K562 (cell line): Measurements from ENCODE around the gene CPTP. TPM values are rescaled to one million over a fixed set of nuclear protein-coding genes. Genes with fewer than 3 reads are reported as not detected.

Experiments
- EHMT2 ChIP-seq: fragments of 450-650 bp; IDR thresholded peaks from 2 replicates; pipeline ENCODE4 v1.6.1; 2018; ENCODE audit warnings: antibody characterized with exemption
- GABPB1 ChIP-seq: sonication (generic); formaldehyde crosslinking; IDR thresholded peaks from 2 replicates; pipeline ENCODE4 v1.8.0; 2022; ENCODE audit warnings: mild to moderate bottlenecking, missing genetic modification reagents
- MAX ChIP-seq: sonication (generic); formaldehyde crosslinking; IDR thresholded peaks from 2 replicates; pipeline ENCODE4 v1.9.0; 2022; ENCODE audit warnings: mild to moderate bottlenecking, missing genetic modification reagents
- NR3C1 ChIP-seq: sonication (generic); formaldehyde crosslinking; IDR thresholded peaks from 2 replicates; pipeline ENCODE4 v1.8.1; 2022; ENCODE audit warnings: missing genetic modification reagents
- POLR2G ChIP-seq: fragments of 200-400 bp; formaldehyde crosslinking; IDR thresholded peaks from 2 replicates; pipeline ENCODE4 v1.6.1; 2017; ENCODE audit warnings: low read depth, mild to moderate bottlenecking, antibody characterized with exemption, low read length, moderate library complexity
- PRMT5 ChIP-seq: sonication (generic); formaldehyde crosslinking; IDR thresholded peaks from 2 replicates; pipeline ENCODE4 v1.5.0; 2020; ENCODE audit warnings: missing genetic modification reagents
- RBFOX2 ChIP-seq: fragments of 200-400 bp; formaldehyde crosslinking; IDR thresholded peaks from 2 replicates; pipeline ENCODE4 v1.6.1; 2017; ENCODE audit warnings: low read depth, mild to moderate bottlenecking, low read length, moderate library complexity
- SIN3A ChIP-seq, 2 experiments: fragments of 150-350 bp in 1 of 2; IDR thresholded peaks; 2 replicates each; pipeline ENCODE4 v1.6.1; 2011 to 2016; ENCODE audit warnings: borderline replicate concordance in 2 of 2, low read depth in 2 of 2, low read length in 2 of 2, mild to moderate bottlenecking in 2 of 2, moderate library complexity in 2 of 2; ENCODE audit not compliant: control insufficient read depth in 1 of 2
- SRF ChIP-seq, 2 experiments: fragments of 250-450, 450-650 bp in 1 of 2; sonication (Bioruptor Pico) in 1 of 2; sonication (generic) in 1 of 2; formaldehyde crosslinking; IDR thresholded peaks; 2 replicates each; pipeline versions ENCODE4 v1.5.0 to v1.5.1; 2020 to 2022; ENCODE audit warnings: mild to moderate bottlenecking in 1 of 2, missing genetic modification reagents in 1 of 2
- polyA plus RNA-seq, 8 experiments: library from polyadenylated mRNA; depleted of rRNA in 4 of 8; stranded (reverse) in 5 of 8; unstranded in 3 of 8; fragments of >200 nt; fragmentation: Nextera tagmentation in 2 of 8; fragmentation: Illumina TruSeq in 1 of 8; extraction: Ambion mirVana in 2 of 8; extraction: Trizol in 1 of 8; gene quantifications; 2 replicates each; pipeline versions ENCODE4 v1.2.1 to v1.2.3, GENCODE V29; 2011 to 2014; ENCODE audit warnings: inconsistent platforms in 1 of 8, missing spikeins in 1 of 8
- total RNA-seq, 7 experiments: library from RNA; depleted of rRNA in 6 of 7; stranded (reverse); fragments of >200 nt in 6 of 7; fragmentation: Illumina TruSeq in 2 of 7; extraction: Trizol in 2 of 7; gene quantifications; 2 replicates each; pipeline versions ENCODE4 v1.2.1 to v1.2.3, GENCODE V29; 2011 to 2021; ENCODE audit warnings: low replicate concordance in 1 of 7
- TF ChIP-seq, protein P1 (sequence below): sonication (generic); formaldehyde crosslinking; IDR thresholded peaks from 2 replicates; pipeline ENCODE4 v1.8.0; 2022; ENCODE audit warnings: mild to moderate bottlenecking, missing genetic modification reagents
- TF ChIP-seq, protein P2 (sequence below): sonication (generic); formaldehyde crosslinking; IDR thresholded peaks from 2 replicates; pipeline ENCODE4 v1.8.0; 2022; ENCODE audit warnings: missing genetic modification reagents, mild to moderate bottlenecking, moderate library complexity, borderline replicate concordance
- TF ChIP-seq, protein P3 (sequence below): sonication (generic); formaldehyde crosslinking; IDR thresholded peaks from 2 replicates; pipeline ENCODE4 v1.8.0; 2022; ENCODE audit warnings: mild to moderate bottlenecking, missing genetic modification reagents, borderline replicate concordance
- TF ChIP-seq, protein P4 (sequence below): fragments of 250-450 bp; sonication (Bioruptor Pico); IDR thresholded peaks from 2 replicates; pipeline ENCODE4 v1.4.0; 2020; ENCODE audit warnings: mild to moderate bottlenecking, moderate library complexity, borderline replicate concordance

CPTP gene
- total and polyA plus RNA-seq, 9 of the 15 experiments (the other 6 are each of a cell fraction or from before 2014, with no cell fraction given), result 0.11 to 25.8 (median 3.5) TPM

- TF ChIP-seq RBFOX2 (0 out of 2 replicates have a peak, but pooled peaks have one; percentile 12), MAX (CRISPR knock-in tag) (peak; percentile 26; the same call in 1 of the 2 replicates), SIN3A (IDR thresholded peaks at IDR 0.05; ENCODE audit: borderline replicate concordance in 2 of 2, control insufficient read depth in 1 of 2, low read depth in 2 of 2, low read length in 2 of 2) (peak in 1 of 2 experiments; percentile 50; a peak in 1 of 4 replicates), NR3C1 (CRISPR knock-in tag) (peak; percentile 48), SRF (CRISPR knock-in tag; IDR thresholded peaks at IDR 0.05) (no peak), PRMT5 (CRISPR knock-in tag) (0 out of 2 replicates have a peak, but pooled peaks have one; percentile 71), POLR2G (peak; percentile 69), GABPB1 (CRISPR knock-in tag) (no peak), EHMT2 (peak; percentile 89)
- TF ChIP-seq, protein P1, sequence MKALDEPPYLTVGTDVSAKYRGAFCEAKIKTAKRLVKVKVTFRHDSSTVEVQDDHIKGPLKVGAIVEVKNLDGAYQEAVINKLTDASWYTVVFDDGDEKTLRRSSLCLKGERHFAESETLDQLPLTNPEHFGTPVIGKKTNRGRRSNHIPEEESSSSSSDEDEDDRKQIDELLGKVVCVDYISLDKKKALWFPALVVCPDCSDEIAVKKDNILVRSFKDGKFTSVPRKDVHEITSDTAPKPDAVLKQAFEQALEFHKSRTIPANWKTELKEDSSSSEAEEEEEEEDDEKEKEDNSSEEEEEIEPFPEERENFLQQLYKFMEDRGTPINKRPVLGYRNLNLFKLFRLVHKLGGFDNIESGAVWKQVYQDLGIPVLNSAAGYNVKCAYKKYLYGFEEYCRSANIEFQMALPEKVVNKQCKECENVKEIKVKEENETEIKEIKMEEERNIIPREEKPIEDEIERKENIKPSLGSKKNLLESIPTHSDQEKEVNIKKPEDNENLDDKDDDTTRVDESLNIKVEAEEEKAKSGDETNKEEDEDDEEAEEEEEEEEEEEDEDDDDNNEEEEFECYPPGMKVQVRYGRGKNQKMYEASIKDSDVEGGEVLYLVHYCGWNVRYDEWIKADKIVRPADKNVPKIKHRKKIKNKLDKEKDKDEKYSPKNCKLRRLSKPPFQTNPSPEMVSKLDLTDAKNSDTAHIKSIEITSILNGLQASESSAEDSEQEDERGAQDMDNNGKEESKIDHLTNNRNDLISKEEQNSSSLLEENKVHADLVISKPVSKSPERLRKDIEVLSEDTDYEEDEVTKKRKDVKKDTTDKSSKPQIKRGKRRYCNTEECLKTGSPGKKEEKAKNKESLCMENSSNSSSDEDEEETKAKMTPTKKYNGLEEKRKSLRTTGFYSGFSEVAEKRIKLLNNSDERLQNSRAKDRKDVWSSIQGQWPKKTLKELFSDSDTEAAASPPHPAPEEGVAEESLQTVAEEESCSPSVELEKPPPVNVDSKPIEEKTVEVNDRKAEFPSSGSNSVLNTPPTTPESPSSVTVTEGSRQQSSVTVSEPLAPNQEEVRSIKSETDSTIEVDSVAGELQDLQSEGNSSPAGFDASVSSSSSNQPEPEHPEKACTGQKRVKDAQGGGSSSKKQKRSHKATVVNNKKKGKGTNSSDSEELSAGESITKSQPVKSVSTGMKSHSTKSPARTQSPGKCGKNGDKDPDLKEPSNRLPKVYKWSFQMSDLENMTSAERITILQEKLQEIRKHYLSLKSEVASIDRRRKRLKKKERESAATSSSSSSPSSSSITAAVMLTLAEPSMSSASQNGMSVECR (CRISPR knock-in tag), result peak; percentile 56; the same call in 1 of the 2 replicates
- TF ChIP-seq, protein P2, sequence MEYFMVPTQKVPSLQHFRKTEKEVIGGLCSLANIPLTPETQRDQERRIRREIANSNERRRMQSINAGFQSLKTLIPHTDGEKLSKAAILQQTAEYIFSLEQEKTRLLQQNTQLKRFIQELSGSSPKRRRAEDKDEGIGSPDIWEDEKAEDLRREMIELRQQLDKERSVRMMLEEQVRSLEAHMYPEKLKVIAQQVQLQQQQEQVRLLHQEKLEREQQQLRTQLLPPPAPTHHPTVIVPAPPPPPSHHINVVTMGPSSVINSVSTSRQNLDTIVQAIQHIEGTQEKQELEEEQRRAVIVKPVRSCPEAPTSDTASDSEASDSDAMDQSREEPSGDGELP (CRISPR knock-in tag), result peak; percentile 40; the same call in 1 of the 2 replicates
- TF ChIP-seq, protein P3, sequence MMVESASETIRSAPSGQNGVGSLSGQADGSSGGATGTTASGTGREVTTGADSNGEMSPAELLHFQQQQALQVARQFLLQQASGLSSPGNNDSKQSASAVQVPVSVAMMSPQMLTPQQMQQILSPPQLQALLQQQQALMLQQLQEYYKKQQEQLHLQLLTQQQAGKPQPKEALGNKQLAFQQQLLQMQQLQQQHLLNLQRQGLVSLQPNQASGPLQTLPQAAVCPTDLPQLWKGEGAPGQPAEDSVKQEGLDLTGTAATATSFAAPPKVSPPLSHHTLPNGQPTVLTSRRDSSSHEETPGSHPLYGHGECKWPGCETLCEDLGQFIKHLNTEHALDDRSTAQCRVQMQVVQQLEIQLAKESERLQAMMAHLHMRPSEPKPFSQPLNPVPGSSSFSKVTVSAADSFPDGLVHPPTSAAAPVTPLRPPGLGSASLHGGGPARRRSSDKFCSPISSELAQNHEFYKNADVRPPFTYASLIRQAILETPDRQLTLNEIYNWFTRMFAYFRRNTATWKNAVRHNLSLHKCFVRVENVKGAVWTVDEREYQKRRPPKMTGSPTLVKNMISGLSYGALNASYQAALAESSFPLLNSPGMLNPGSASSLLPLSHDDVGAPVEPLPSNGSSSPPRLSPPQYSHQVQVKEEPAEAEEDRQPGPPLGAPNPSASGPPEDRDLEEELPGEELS, result 0 out of 2 replicates have a peak, but pooled peaks have one; percentile 15
- TF ChIP-seq, protein P4, sequence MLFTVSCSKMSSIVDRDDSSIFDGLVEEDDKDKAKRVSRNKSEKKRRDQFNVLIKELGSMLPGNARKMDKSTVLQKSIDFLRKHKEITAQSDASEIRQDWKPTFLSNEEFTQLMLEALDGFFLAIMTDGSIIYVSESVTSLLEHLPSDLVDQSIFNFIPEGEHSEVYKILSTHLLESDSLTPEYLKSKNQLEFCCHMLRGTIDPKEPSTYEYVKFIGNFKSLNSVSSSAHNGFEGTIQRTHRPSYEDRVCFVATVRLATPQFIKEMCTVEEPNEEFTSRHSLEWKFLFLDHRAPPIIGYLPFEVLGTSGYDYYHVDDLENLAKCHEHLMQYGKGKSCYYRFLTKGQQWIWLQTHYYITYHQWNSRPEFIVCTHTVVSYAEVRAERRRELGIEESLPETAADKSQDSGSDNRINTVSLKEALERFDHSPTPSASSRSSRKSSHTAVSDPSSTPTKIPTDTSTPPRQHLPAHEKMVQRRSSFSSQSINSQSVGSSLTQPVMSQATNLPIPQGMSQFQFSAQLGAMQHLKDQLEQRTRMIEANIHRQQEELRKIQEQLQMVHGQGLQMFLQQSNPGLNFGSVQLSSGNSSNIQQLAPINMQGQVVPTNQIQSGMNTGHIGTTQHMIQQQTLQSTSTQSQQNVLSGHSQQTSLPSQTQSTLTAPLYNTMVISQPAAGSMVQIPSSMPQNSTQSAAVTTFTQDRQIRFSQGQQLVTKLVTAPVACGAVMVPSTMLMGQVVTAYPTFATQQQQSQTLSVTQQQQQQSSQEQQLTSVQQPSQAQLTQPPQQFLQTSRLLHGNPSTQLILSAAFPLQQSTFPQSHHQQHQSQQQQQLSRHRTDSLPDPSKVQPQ (CRISPR knock-in tag), result no peak
- TF ChIP-seq, all 486 proteins: peak for 14
These were observed 25.5 kb upstream of the CPTP start (continued) for GRCh38 chr1:1298861-1299685.
